Jurkat, Clone E6-1 (cell line): Measurements from ENCODE around the gene NSF.
"Not testable (repeated sequence)": the region's sequence is repeated elsewhere in the genome, so short reads cannot be mapped to it uniquely, and the experiment has no call there.

Experiments used
- DNase-seq: peaks from one replicate; pipeline ENCODE4 v3.0.0-alpha.2; 2011; ENCODE audit warnings: low read depth, low spot score
- H3K4me3 ChIP-seq: 2 replicates; pipeline ENCODE4 v1.5.1; 2011; ENCODE audit warnings: mild to moderate bottlenecking, low read length, control low read depth, moderate library complexity

The NSF gene

DNA sequence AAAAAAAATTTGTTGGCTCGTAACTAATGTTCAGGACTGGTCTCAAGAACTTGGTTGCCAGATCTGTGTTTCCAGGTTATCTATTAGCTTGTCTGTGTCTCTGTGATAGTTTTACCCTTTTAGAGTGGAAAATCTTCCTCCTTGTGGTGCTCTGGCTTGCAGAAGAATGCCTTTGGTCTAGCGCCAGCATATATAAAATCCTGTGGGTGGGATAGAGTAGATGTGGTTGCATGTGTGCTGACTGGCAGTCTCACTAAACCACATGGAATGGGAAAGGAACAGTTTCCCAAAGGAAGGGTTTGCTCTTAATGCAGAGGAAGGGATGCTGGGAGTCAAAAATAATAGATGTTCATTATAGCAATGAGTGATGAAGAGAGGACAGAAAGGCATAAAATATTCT lies 33.3 kb downstream of the NSF start:
- H3K4me3 ChIP-seq, DNase-seq: not testable (repeated sequence)

DNA sequence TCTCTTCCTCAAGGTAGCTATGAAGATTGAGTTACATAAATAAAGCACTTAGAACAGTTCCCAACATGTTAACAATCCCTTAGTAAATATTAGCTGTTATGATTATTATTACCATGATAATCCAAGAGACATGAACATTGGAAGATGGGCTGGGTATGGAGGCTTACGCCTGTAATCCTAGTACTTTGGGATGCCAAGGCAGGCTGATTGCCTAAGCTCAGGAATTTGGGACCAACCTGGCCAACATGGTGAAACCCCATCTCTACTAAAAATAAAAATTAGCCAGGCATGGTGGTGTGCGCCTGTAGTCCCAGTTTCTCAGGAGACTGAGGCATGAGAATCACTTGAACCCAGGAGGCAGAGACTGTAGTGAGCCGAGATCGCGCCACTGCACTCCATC lies 34.3 kb downstream of the NSF start:
- DNase-seq: not testable (repeated sequence)

DNA sequence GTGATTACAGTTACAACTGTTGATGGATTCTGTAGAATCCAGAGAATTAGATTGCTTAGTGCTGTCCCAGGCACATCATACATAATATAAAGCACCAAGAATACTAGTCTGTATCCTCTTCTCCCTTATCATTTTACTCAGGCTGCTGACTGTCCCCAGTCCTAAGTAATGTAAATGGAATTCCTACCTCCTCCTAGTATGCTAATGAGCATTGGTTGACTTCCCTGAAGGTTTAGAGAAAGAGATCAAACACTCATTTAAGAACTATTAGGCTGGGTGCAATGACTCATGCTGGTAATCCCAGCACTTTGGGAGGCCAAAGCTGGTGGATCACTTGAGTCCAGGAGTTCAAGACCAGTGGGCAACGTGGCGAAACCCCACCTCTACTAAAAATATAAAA lies 37.0 kb downstream of the NSF start:
- not testable (repeated sequence) for H3K4me3 ChIP-seq, DNase-seq

More for the DNA sequence above, 34.3 kb downstream of the NSF start:
- not testable (repeated sequence) for H3K4me3 ChIP-seq

- DNase-seq, H3K4me3 ChIP-seq: not testable (repeated sequence)
Observed at GRCh38 chr17:46628753-46629436, 38.4 kb downstream of the NSF start.

DNA sequence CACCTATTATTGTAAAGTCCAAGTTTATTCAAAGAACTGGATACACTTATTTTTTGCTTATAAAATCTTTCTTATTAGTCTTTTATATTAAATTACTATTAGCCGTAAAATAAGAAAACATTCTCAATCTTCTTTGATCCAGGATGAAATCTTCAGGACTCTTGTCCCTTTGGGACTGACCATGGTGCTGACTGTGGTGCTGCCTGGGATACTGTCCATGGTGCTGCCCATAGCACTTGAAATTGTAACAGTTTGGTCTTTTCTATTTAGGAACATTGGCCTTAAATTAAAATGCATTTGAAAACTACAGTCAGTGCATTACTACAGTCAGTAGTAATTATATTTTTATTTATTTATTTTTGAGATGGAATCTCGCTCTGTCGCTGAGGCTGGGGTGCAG lies 41.7 kb downstream of the NSF start:
- not testable (repeated sequence) for DNase-seq, H3K4me3 ChIP-seq

- not testable (repeated sequence) for DNase-seq, H3K4me3 ChIP-seq
Observed at GRCh38 chr17:46634844-46635243, 44.4 kb downstream of the NSF start.

DNA sequence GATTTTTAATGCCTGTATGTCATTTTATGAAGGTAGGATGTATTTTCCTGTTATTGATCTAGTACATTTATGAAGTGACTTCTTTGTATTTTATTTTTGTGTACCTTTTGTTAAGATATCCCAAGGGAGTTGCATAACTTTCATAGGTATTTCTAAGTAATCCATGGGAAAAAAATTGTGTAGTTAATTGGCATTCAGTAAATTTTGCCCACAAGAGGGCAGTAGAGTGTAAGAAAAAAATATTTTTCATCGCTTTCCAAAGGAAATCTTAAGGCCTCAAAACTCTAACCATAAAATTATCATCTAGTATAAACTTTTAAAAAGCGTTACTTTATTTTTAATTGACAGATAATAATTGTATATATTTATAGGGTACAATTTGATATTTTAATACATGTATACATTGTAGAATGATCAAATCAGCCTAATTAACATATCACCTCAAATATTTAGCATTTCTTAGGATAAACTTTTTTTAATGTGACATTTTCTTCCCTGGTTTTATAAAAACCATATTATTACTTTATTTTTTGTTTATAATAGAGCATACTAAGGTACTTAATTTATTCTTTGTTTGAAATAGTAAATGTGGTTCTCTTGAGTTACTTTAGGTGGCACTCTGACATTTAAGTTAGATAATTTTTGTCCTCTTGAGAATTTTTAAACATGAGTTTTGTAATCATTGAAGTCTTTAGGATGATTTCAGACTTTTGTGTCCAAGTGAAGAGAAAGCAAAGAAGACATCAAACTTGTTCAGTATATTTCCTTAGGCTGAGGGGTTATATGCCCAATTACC lies 51.6 kb downstream of the NSF start:
- DNase-seq, H3K4me3 ChIP-seq: not testable (repeated sequence)

GRCh38 chr17:46647251-46647650 lies 56.8 kb downstream of the NSF start:
- not testable (repeated sequence) for DNase-seq, H3K4me3 ChIP-seq

DNA sequence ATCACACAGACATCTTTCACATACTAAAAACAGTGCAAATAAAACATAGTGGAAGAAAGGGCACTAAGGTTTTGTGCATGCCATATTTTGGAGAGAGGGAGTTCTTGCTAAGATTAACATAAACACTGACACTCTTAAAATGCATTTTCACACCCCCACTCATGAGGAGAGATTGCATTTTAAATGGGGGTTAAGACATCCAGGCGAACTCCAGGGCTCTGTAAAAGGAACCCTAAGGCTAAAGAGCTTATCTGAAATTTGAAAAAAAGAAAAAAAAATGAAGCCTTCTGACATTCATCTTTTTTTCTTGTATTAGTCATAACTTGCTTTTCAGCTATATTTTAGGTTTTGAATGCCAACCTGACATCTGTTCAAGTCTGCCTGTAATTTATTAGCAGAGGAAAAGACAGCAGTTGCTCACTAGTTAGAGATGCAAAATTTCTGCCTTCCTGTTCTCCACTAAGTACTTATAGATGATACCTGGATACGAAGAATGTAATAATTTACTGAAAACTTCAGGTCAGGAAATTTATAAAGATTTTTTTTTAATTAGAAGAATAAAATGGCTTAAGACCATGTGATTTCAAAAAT lies 57.3 kb downstream of the NSF start:
- not testable (repeated sequence) for H3K4me3 ChIP-seq, DNase-seq

DNA sequence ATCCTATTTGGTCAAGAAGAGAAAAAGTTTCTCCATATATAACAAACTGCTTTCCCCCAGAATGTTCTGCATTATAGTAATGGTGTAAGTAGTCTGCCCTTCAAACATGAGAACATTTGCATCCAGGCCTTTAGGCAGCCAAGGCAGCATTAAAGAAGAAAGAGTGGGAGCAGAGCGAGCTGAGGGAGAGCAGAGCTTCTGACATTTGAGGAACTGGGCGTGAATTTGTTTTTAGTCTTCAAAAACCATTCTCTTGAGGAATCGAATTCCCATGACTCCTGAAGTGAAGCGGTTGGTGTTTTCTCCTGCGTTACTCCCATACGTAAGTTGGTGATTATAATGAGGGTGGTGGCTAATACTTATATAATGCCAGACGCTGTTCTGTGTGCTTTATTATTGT lies 58.8 kb downstream of the NSF start:
- H3K4me3 ChIP-seq, DNase-seq: not testable (repeated sequence)

DNA sequence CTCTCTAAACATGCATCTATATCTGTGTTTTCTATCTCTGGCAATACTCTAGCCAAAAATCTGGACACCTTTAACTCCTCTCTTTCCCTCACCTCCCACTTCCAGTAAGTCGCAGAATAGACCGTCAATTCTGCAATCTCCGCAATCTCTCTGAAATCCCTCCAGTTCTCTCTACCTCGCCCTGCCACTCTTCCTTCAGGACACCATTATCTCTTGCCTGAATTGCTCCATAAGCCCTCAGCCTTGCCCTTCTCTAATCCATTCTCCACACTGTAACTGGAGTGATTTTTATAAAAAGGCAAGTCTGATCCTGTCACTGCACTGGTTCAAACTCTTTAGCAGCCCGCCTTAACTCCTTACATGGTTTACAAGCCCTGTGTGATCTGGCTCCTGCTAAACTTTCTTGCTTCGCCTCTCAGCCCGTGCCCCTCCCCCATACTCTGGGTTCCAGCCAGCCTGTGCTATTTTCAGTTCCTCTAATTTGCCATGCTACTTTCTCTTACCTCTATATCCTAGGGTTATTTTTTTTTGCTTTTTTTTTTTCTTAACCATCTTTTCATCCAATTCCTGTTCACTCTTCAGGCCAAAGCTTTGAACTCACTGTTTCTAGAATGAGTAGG lies 61.7 kb downstream of the NSF start:
- DNase-seq, H3K4me3 ChIP-seq: not testable (repeated sequence)

- DNase-seq, H3K4me3 ChIP-seq: not testable (repeated sequence)
Observed at GRCh38 chr17:46658235-46658634, 67.8 kb downstream of the NSF start.

- H3K4me3 ChIP-seq, DNase-seq: not testable (repeated sequence)
Observed at GRCh38 chr17:46659702-46660101, 69.2 kb downstream of the NSF start.

- not testable (repeated sequence) for H3K4me3 ChIP-seq, DNase-seq
Observed at GRCh38 chr17:46663123-46663522, 72.7 kb downstream of the NSF start.

GRCh38 chr17:46663552-46663951 lies 73.1 kb downstream of the NSF start:
- not testable (repeated sequence) for H3K4me3 ChIP-seq, DNase-seq

DNA sequence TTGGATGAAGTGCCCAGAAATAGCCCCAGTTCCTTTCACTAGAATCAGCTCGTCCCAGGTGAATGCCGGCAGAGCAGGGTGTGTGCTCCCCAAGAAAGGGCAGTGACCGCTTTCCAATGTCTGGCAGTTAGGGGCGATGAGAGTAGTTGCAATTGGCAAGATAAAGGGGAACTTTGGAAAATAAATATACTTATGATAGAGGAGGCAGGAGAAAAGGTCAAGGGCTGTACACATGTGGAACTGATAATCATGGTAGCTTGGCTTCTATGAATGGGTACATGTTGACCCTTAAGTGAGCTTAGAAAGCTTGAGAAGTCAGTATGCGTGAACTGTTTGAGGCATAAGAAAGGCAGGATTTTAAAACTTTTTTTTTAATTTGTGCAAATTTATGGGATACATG lies 75.5 kb downstream of the NSF start:
- not testable (repeated sequence) for DNase-seq, H3K4me3 ChIP-seq

DNA sequence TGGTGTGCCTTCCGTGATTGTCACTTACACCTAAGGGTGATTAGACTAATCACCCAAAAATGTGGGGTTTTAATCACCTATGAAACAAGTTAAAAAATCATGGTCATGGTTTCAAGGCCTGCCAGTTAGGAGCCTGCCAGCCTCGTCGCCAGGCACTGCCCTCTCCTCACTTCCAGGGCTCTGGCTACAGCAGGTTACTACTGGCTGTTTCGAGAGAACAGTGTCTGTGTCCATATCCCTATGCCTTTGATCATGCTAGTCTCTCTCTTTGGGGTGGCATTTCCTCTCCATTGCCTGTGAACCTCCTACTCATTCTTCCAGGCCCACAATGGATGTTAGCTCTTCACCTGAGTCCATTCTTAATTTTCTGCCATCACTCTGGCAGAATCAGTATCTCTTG lies 80.3 kb downstream of the NSF start:
- H3K4me3 ChIP-seq, DNase-seq: not testable (repeated sequence)

- H3K4me3 ChIP-seq, DNase-seq: not testable (repeated sequence)
Observed at GRCh38 chr17:46672777-46673176, 82.3 kb downstream of the NSF start.

DNA sequence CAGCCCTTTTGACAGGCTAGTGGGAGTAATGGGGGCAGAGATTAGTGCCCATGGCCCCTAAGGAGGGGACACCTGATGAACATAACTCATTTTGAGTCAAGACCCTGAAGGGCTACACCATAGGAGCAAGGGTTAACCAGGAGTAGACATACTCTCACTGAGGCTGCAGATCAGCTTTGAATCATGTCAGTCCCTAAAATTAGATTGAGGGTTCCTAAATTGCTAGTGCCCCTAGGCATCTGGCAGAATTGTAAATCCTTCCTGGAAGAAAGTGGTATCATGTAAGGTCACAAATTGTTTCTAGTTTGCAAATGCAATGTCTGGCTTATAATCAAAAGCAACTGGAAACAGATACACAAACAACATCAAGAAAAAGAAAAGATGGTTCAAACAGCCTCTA lies 87.3 kb downstream of the NSF start:
- not testable (repeated sequence) for DNase-seq, H3K4me3 ChIP-seq

DNA sequence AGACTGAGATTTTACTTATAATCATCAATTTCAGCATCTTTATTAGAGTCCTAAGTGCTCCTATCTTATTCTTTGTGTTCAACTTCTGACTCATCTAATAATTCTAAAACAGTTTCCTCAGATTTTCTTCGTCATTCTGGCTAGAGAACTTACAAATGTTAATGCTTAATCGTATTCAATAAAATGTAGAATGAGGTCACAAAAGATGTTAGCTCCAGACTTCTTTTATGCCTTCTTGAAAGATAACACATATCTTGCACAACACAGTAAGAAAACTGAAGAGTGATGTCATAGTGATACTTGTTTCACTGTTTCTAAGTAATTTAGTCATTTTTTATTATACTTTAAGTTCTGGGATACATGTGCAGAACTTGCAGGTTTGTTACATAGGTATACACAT lies 93.2 kb downstream of the NSF start:
- not testable (repeated sequence) for H3K4me3 ChIP-seq, DNase-seq
